ENCODE measurements around the gene C11orf52.

GRCh38 chr11:111935317-111936039, 16.8 kb downstream of the C11orf52 start:
- TF ChIP-seq ELK1 (IDR thresholded peaks at IDR 0.05; ENCODE audit: borderline replicate concordance, low read depth, low read length), result no peak
- no peak for TF ChIP-seq CTCF (conservative IDR thresholded peaks at IDR 0.05; ENCODE audit: low read depth, low read length)
